HEK293 (cell line): Measurements from ENCODE around the gene APOLD1.

Experiments used
- CTCF ChIA-PET: fragments of 350-600 bp; formaldehyde crosslinking; extraction: SDS; loops from one replicate; lab custom pipeline; 2021; ENCODE audit warnings: antibody characterized with exemption; lab: Yijun Ruan, JAX
- POLR2A ChIA-PET: fragments of 300-600 bp; formaldehyde crosslinking; extraction: SDS; loops from one replicate; lab custom pipeline; 2020; ENCODE audit warnings: antibody characterized with exemption, inconsistent platforms; lab: Yijun Ruan, JAX
- H3K27ac ChIP-seq: fragments of 200-500 bp; sonication (Bioruptor generic); 2 replicates; pipeline ENCODE4 v1.5.1; 2014; ENCODE audit warnings: low read depth, low read length, control low read depth, inconsistent platforms; ENCODE audit errors: extremely low read depth
- H3K36me3 ChIP-seq, 2 experiments: fragments of 200-500 bp in 1 of 2; sonication (Bioruptor generic) in 1 of 2; 1 replicate in 1 of 2; 2 replicates in 1 of 2; pipeline ENCODE4 v1.5.1; 2014 to 2017; ENCODE audit warnings: inconsistent platforms in 2 of 2, low read length in 2 of 2; ENCODE audit not compliant: control insufficient read depth in 2 of 2, insufficient read depth in 1 of 2
- H3K4me1 ChIP-seq: fragments of 200-500 bp; sonication (Bioruptor generic); 2 replicates; pipeline ENCODE4 v1.5.1; 2014; ENCODE audit warnings: mild to moderate bottlenecking, low read length, inconsistent platforms; ENCODE audit not compliant: control insufficient read depth, insufficient read depth
- H3K4me3 ChIP-seq: 2 replicates; pipeline ENCODE4 v1.5.1; 2011; ENCODE audit warnings: low read depth, mild to moderate bottlenecking, control low read depth, low read length, moderate library complexity
- H3K9me3 ChIP-seq: fragments of 200-500 bp; sonication (Bioruptor generic); 2 replicates; pipeline ENCODE4 v1.5.1; 2014; ENCODE audit warnings: low read depth, low read length, inconsistent platforms; ENCODE audit not compliant: control insufficient read depth, insufficient read depth
- KLF9 ChIP-seq: fragments of 450-650 bp; formaldehyde crosslinking; IDR thresholded peaks from 2 replicates; pipeline ENCODE4 v1.5.1; 2016; ENCODE audit warnings: missing biosample characterization, missing genetic modification characterization, low read depth
- SALL2 ChIP-seq: fragments of 450-650 bp; formaldehyde crosslinking; IDR thresholded peaks from 2 replicates; pipeline ENCODE4 v1.5.0; 2017; ENCODE audit warnings: missing biosample characterization, mild to moderate bottlenecking, missing genetic modification characterization, borderline replicate concordance
- TCF7L2 ChIP-seq: IDR thresholded peaks from 2 replicates; pipeline ENCODE4 v1.6.1; 2011; ENCODE audit warnings: low read depth, mild to moderate bottlenecking, inconsistent platforms, low read length, moderate library complexity, borderline replicate concordance
- ZBTB17 ChIP-seq: fragments of 450-650 bp; formaldehyde crosslinking; IDR thresholded peaks from 2 replicates; pipeline ENCODE4 v1.5.1; 2016; ENCODE audit warnings: missing biosample characterization, missing genetic modification characterization
- ZBTB21 ChIP-seq: fragments of 450-650 bp; formaldehyde crosslinking; IDR thresholded peaks from 2 replicates; pipeline ENCODE4 v1.5.1; 2017; ENCODE audit warnings: missing biosample characterization, missing genetic modification characterization
- ZNF214 ChIP-seq: fragments of 450-650 bp; formaldehyde crosslinking; IDR thresholded peaks from 2 replicates; pipeline ENCODE4 v1.5.1; 2017; ENCODE audit warnings: missing biosample characterization, mild to moderate bottlenecking, missing genetic modification characterization, borderline replicate concordance
- ZNF239 ChIP-seq: fragments of 450-650 bp; formaldehyde crosslinking; IDR thresholded peaks from 2 replicates; pipeline ENCODE4 v1.5.1; 2016; ENCODE audit warnings: missing biosample characterization, missing genetic modification characterization
- ZNF292 ChIP-seq: fragments of 450-650 bp; formaldehyde crosslinking; IDR thresholded peaks from 2 replicates; pipeline ENCODE4 v1.5.1; 2016; ENCODE audit warnings: low read depth, missing biosample characterization, missing genetic modification characterization, borderline replicate concordance
- ZNF394 ChIP-seq: fragments of 450-650 bp; formaldehyde crosslinking; IDR thresholded peaks from 2 replicates; pipeline ENCODE4 v1.5.1; 2016; ENCODE audit warnings: missing biosample characterization, missing genetic modification characterization, mild to moderate bottlenecking, moderate library complexity, borderline replicate concordance
- ZNF529 ChIP-seq: fragments of 450-650 bp; formaldehyde crosslinking; IDR thresholded peaks from 2 replicates; pipeline ENCODE4 v1.5.1; 2017; ENCODE audit warnings: missing genetic modification characterization, missing biosample characterization; ENCODE audit not compliant: insufficient replicate concordance
- ZNF548 ChIP-seq: fragments of 450-650 bp; formaldehyde crosslinking; IDR thresholded peaks from 2 replicates; pipeline ENCODE4 v1.5.1; 2016; ENCODE audit warnings: missing biosample characterization, missing genetic modification characterization
- ZNF600 ChIP-seq: fragments of 450-650 bp; formaldehyde crosslinking; IDR thresholded peaks from 2 replicates; pipeline ENCODE4 v1.5.1; 2016; ENCODE audit warnings: missing biosample characterization, missing genetic modification characterization
- ZNF626 ChIP-seq: fragments of 450-650 bp; sonication (Bioruptor Pico); formaldehyde crosslinking; IDR thresholded peaks from 2 replicates; pipeline ENCODE4 v1.5.1; 2018; ENCODE audit warnings: missing biosample characterization, missing genetic modification characterization, inconsistent platforms
- ZNF777 ChIP-seq: fragments of 450-650 bp; formaldehyde crosslinking; IDR thresholded peaks from 2 replicates; pipeline ENCODE4 v1.5.1; 2017; ENCODE audit warnings: missing biosample characterization, missing genetic modification characterization, borderline replicate concordance
- TF ChIP-seq, protein P1 (sequence below): fragments of 450-650 bp; formaldehyde crosslinking; IDR thresholded peaks from 2 replicates; pipeline ENCODE4 v1.5.1; 2016; ENCODE audit warnings: missing biosample characterization, missing genetic modification characterization, low read depth
- TF ChIP-seq, protein P2 (sequence below): fragments of 450-650 bp; formaldehyde crosslinking; IDR thresholded peaks from 2 replicates; pipeline ENCODE4 v1.5.1; 2017; ENCODE audit warnings: missing biosample characterization, missing genetic modification characterization
- TF ChIP-seq, protein P3 (sequence below): fragments of 450-650 bp; formaldehyde crosslinking; IDR thresholded peaks from 2 replicates; pipeline ENCODE4 v1.5.1; 2016; ENCODE audit warnings: missing biosample characterization, missing genetic modification characterization

Gene APOLD1

GRCh38 chr12:12779529-12779928 is 5.9 kb upstream of the APOLD1 start (continued):
- TF ChIP-seq SALL2 (tag by site-specific recombination) (no peak), ZNF600 (tag by site-specific recombination) (no peak)

GRCh38 chr12:12784116-12784515 is 1.3 kb upstream of the APOLD1 start:
- Histone ChIP-seq H3K27ac (no peak overlapping the region), H3K4me1 (peaks cover 28% of the 10 kb centered on the region), H3K36me3 (no peaks in the 10 kb centered on the region), H3K9me3 (no peaks in the 10 kb centered on the region), H3K4me3 (no peak overlapping the region)
- TF ChIP-seq ZNF626 (tag by site-specific recombination) (no peak), ZBTB21 (tag by site-specific recombination) (no peak), ZNF214 (tag by site-specific recombination) (no peak), ZNF239 (no peak), ZNF548 (tag by site-specific recombination) (no peak), TCF7L2 (no peak), ZNF292 (no peak), ZNF777 (tag by site-specific recombination) (no peak), ZBTB17 (no peak), ZNF529 (no peak)
- TF ChIP-seq, protein P1, sequence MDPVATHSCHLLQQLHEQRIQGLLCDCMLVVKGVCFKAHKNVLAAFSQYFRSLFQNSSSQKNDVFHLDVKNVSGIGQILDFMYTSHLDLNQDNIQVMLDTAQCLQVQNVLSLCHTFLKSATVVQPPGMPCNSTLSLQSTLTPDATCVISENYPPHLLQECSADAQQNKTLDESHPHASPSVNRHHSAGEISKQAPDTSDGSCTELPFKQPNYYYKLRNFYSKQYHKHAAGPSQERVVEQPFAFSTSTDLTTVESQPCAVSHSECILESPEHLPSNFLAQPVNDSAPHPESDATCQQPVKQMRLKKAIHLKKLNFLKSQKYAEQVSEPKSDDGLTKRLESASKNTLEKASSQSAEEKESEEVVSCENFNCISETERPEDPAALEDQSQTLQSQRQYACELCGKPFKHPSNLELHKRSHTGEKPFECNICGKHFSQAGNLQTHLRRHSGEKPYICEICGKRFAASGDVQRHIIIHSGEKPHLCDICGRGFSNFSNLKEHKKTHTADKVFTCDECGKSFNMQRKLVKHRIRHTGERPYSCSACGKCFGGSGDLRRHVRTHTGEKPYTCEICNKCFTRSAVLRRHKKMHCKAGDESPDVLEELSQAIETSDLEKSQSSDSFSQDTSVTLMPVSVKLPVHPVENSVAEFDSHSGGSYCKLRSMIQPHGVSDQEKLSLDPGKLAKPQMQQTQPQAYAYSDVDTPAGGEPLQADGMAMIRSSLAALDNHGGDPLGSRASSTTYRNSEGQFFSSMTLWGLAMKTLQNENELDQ (tag by site-specific recombination) = no peak
- TF ChIP-seq, protein P2, sequence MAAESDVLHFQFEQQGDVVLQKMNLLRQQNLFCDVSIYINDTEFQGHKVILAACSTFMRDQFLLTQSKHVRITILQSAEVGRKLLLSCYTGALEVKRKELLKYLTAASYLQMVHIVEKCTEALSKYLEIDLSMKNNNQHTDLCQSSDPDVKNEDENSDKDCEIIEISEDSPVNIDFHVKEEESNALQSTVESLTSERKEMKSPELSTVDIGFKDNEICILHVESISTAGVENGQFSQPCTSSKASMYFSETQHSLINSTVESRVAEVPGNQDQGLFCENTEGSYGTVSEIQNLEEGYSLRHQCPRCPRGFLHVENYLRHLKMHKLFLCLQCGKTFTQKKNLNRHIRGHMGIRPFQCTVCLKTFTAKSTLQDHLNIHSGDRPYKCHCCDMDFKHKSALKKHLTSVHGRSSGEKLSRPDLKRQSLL (tag by site-specific recombination) = no peak
- TF ChIP-seq, protein P3, sequence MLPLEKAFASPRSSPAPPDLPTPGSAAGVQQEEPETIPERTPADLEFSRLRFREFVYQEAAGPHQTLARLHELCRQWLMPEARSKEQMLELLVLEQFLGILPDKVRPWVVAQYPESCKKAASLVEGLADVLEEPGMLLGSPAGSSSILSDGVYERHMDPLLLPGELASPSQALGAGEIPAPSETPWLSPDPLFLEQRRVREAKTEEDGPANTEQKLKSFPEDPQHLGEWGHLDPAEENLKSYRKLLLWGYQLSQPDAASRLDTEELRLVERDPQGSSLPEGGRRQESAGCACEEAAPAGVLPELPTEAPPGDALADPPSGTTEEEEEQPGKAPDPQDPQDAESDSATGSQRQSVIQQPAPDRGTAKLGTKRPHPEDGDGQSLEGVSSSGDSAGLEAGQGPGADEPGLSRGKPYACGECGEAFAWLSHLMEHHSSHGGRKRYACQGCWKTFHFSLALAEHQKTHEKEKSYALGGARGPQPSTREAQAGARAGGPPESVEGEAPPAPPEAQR (tag by site-specific recombination) = no peak
- POLR2A ChIA-PET = no interaction called here
- CTCF ChIA-PET = interaction anchor here (1.2 kb wide), 1 partner anchor 48 kb away, joined by 3 read pairs; no protein-coding TSS in a partner anchor

GRCh38 chr12:12786351-12786705 is 869 bp downstream of the APOLD1 start:
- TF ChIP-seq ZNF394 (peak; percentile 56; the same call in 1 of the 2 replicates), SALL2 (tag by site-specific recombination) (no peak), KLF9 (tag by site-specific recombination) (0 out of 2 replicates have a peak, but pooled peaks have one; percentile 35)
- Histone ChIP-seq H3K4me3 (peak overlapping the region; percentile 44), H3K4me1 (peaks cover 20% of the 10 kb centered on the region), H3K9me3 (no peaks in the 10 kb centered on the region), H3K36me3 (no peaks in the 10 kb centered on the region), H3K27ac (peak overlapping the region; percentile 72; the same call in 1 of the 2 replicates)
- ChIA-PET CTCF (interaction anchor here (0.6 to 3.3 kb wide), 5 partner anchors 14 to 426 kb away, joined by 3 to 20 read pairs (median 4); no protein-coding TSS in a partner anchor), POLR2A (interaction anchor here (1.2 to 2.1 kb wide), 3 partner anchors 17 to 65 kb away, joined by 3 to 6 read pairs (median 6); no protein-coding TSS in a partner anchor)
